GM12878 (cell line): ENCODE results near the gene TOMM40. TPM values are rescaled to one million over a fixed set of nuclear protein-coding genes. Genes with fewer than 3 reads are reported as not detected.

Source experiments
- ATAC-seq: fragments of 200-7000 bp; cut with Tn5 transposase; 3 replicates; pipeline ENCODE4 v1.9.1; 2020; ENCODE audit warnings: mild to moderate bottlenecking, moderate library complexity
- BruUV-seq: library from RNA; stranded (reverse); fragments of 400-500 nt; replicated peaks from 2 replicates; lab custom pipeline; 2021; lab: Mats Ljungman, UMichigan
- CTCF ChIA-PET: fragments of 300-600 bp; sonication (Branson Sonifier 250); formaldehyde crosslinking; extraction: SDS; loops from one replicate; lab custom pipeline; 2021; ENCODE audit warnings: inconsistent platforms; lab: Yijun Ruan, JAX
- POLR2A ChIA-PET: fragments of 350-600 bp; formaldehyde crosslinking; extraction: SDS; loops from one replicate; lab custom pipeline; 2021; ENCODE audit warnings: inconsistent platforms; lab: Charles Lee
- RAD21 ChIA-PET: fragments of 300-600 bp; sonication (Branson Sonifier 250); formaldehyde crosslinking; loops from one replicate; lab custom pipeline; 2023; ENCODE audit warnings: antibody characterized with exemption; ENCODE audit not compliant: unreplicated experiment; lab: Charles Lee
- SMC1A ChIA-PET: fragments of 300-600 bp; sonication (Branson Sonifier 250); formaldehyde crosslinking; loops from one replicate; lab custom pipeline; 2023; ENCODE audit not compliant: unreplicated experiment, uncharacterized antibody; lab: Charles Lee
- DNase-seq: peaks from one replicate; pipeline ENCODE4 v3.0.0-alpha.2; 2011; ENCODE audit warnings: low read depth, low spot score
- FAIRE-seq: peaks from 3 replicates; lab custom pipeline; 2011; peaks lifted over from hg19 to GRCh38; lab: Jason Lieb, UNC
- H2AFZ ChIP-seq: 2 replicates; pipeline ENCODE4 v1.6.0; 2011; ENCODE audit warnings: low read depth, low read length, control low read depth; ENCODE audit not compliant: control insufficient read depth
- H3K27ac ChIP-seq: 2 replicates; pipeline ENCODE4 v1.5.1; 2011; ENCODE audit warnings: control low read depth; ENCODE audit not compliant: control insufficient read depth, insufficient read depth
- H3K27me3 ChIP-seq, 2 experiments: replicated peaks in 1 of 2; 2 replicates each; pipeline versions ENCODE4 v1.6.0 to v1.6.1; 2011; ENCODE audit warnings: low read length in 1 of 2; ENCODE audit not compliant: control insufficient read depth in 2 of 2, insufficient read depth in 2 of 2
- H3K36me3 ChIP-seq, 2 experiments: 2 replicates each; pipeline ENCODE4 v1.5.1; 2011; ENCODE audit warnings: low read length in 1 of 2; ENCODE audit not compliant: control insufficient read depth in 2 of 2, insufficient read depth in 2 of 2
- H3K4me1 ChIP-seq: 2 replicates; pipeline ENCODE4 v1.6.1; 2011; ENCODE audit warnings: mild to moderate bottlenecking, low read length, moderate library complexity, mixed read lengths; ENCODE audit not compliant: control insufficient read depth, insufficient read depth
- H3K4me2 ChIP-seq: 2 replicates; pipeline ENCODE4 v1.6.0; 2011; ENCODE audit warnings: control low read depth; ENCODE audit not compliant: control insufficient read depth, insufficient read depth
- H3K4me3 ChIP-seq: fragments of 200-600 bp; sonication (generic); 2 replicates; pipeline ENCODE4 v1.5.1; 2016
- H3K79me2 ChIP-seq: 2 replicates; pipeline ENCODE4 v1.6.0; 2011; ENCODE audit warnings: low read length; ENCODE audit not compliant: control insufficient read depth, insufficient read depth
- H3K9ac ChIP-seq: 2 replicates; pipeline ENCODE4 v1.8.0; 2011; ENCODE audit warnings: low read length, control low read depth, mixed read lengths; ENCODE audit not compliant: control insufficient read depth, insufficient read depth
- H3K9me3 ChIP-seq: replicated peaks from 3 replicates; pipeline ENCODE4 v1.5.1; 2011; ENCODE audit warnings: mild to moderate bottlenecking, low read length; ENCODE audit not compliant: control insufficient read depth, insufficient read depth
- H4K20me1 ChIP-seq: 2 replicates; pipeline ENCODE4 v1.6.0; 2011; ENCODE audit not compliant: control insufficient read depth, insufficient read depth
- CEBPB ChIP-seq, 2 experiments: fragments of 150-350 bp in 1 of 2; IDR thresholded peaks; 2 replicates each; pipeline ENCODE4 v1.6.1; 2012 to 2014; ENCODE audit warnings: low read depth in 2 of 2, low read length in 2 of 2, borderline replicate concordance in 1 of 2, inconsistent platforms in 1 of 2
- YY1 ChIP-seq: IDR thresholded peaks from 2 replicates; pipeline ENCODE4 v1.6.1; 2011; ENCODE audit warnings: low read depth, mild to moderate bottlenecking, low read length
- ZNF24 ChIP-seq: fragments of 450-650 bp; IDR thresholded peaks from 2 replicates; pipeline ENCODE4 v1.6.1; 2017; ENCODE audit warnings: antibody characterized with exemption, mild to moderate bottlenecking
- ZSCAN29 ChIP-seq: fragments of 450-650 bp; IDR thresholded peaks from 2 replicates; pipeline ENCODE4 v1.6.1; 2017; ENCODE audit warnings: mild to moderate bottlenecking, moderate library complexity
- WGBS: methylation state at CpG from one replicate; pipeline ENCODE4 v1.1.6; 2016; ENCODE audit warnings: low lambda C conversion rate; ENCODE audit not compliant: insufficient replicate concordance, insufficient coverage; ENCODE audit errors: missing lambda C conversion rate; 5-methylcytosine and 5-hydroxymethylcytosine counted together
- in situ Hi-C: fragments of 300-500 bp; cut with MboI; formaldehyde crosslinking; loops from 9 replicates; pipeline ENCODE4 v1.14.3; 2018; ENCODE audit warnings: mixed read lengths
- intact Hi-C: fragments of 100-400 bp; cut with micrococcal nuclease; formaldehyde crosslinking; loops from one replicate; pipeline ENCODE4 v1.14.2; 2022; ENCODE audit not compliant: unreplicated experiment
- polyA plus RNA-seq, 11 experiments: library from polyadenylated mRNA; depleted of rRNA in 4 of 11; unstranded in 6 of 11; stranded (reverse) in 5 of 11; fragments of >200 nt; fragmentation: Nextera tagmentation in 4 of 11; fragmentation: Illumina TruSeq in 1 of 11; extraction: Ambion mirVana in 4 of 11; extraction: Trizol in 1 of 11; gene quantifications; 1 replicate in 1 of 11; 2 replicates in 10 of 11; pipeline versions ENCODE4 v1.2.1 to v1.2.3, GENCODE V29; 2011 to 2016; ENCODE audit warnings: inconsistent platforms in 2 of 11, missing spikeins in 2 of 11, low read depth in 1 of 11
- total RNA-seq, 4 experiments: library from RNA; depleted of rRNA in 3 of 4; stranded (reverse); fragments of >200 nt in 3 of 4; fragmentation: Illumina TruSeq in 1 of 4; extraction: Trizol in 1 of 4; gene quantifications; 2 replicates each; pipeline versions ENCODE4 v1.2.1 to v1.2.3, GENCODE V29; 2013 to 2021
- TF ChIP-seq, protein P1 (sequence below): fragments of 450-650 bp; formaldehyde crosslinking; IDR thresholded peaks from 2 replicates; pipeline ENCODE4 v1.4.0; 2020; ENCODE audit warnings: mild to moderate bottlenecking, moderate library complexity
- TF ChIP-seq, protein P2 (sequence below): fragments of 450-650 bp; IDR thresholded peaks from 2 replicates; pipeline ENCODE4 v1.6.1; 2017; ENCODE audit warnings: antibody characterized with exemption, mild to moderate bottlenecking, moderate library complexity
- TF ChIP-seq, protein P3 (sequence below): IDR thresholded peaks from 2 replicates; pipeline ENCODE4 v1.6.1; 2011; ENCODE audit warnings: borderline replicate concordance, low read depth, mild to moderate bottlenecking, moderate library complexity, low read length; ENCODE audit not compliant: insufficient read depth, poor library complexity, severe bottlenecking
- TF ChIP-seq, protein P4 (sequence below): IDR thresholded peaks from 2 replicates; pipeline ENCODE4 v1.6.1; 2012; ENCODE audit warnings: improper control_type of control experiment, low read depth, low read length; ENCODE audit not compliant: insufficient replicate concordance

TOMM40 gene
- total and polyA plus RNA-seq, 10 of the 15 experiments (the other 5 are each of a cell fraction or from before 2014, with no cell fraction given), result 0.85 to 221 (median 99.9) TPM

DNA sequence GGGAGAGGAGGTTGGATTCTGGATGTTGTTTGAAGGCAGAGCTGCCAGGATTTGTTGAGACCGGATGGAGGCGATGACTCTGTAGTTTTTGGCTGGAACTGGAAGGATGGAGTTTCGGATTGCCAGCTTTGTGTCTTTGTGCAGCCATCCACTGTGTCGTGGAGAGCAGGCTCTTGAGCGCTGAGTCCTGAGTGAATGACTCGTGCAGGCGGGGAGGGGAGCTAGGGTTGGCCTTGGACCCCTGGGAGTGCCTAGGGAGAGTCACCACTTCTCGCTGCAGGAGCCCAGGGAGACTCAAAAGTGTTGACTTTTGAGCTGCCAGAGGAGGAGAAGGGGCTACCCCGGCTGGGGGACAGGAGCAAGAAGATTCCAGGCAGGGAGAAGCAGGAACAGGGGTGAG, 3.9 kb downstream of the TOMM40 start (continued):
- TF ChIP-seq, protein P1, sequence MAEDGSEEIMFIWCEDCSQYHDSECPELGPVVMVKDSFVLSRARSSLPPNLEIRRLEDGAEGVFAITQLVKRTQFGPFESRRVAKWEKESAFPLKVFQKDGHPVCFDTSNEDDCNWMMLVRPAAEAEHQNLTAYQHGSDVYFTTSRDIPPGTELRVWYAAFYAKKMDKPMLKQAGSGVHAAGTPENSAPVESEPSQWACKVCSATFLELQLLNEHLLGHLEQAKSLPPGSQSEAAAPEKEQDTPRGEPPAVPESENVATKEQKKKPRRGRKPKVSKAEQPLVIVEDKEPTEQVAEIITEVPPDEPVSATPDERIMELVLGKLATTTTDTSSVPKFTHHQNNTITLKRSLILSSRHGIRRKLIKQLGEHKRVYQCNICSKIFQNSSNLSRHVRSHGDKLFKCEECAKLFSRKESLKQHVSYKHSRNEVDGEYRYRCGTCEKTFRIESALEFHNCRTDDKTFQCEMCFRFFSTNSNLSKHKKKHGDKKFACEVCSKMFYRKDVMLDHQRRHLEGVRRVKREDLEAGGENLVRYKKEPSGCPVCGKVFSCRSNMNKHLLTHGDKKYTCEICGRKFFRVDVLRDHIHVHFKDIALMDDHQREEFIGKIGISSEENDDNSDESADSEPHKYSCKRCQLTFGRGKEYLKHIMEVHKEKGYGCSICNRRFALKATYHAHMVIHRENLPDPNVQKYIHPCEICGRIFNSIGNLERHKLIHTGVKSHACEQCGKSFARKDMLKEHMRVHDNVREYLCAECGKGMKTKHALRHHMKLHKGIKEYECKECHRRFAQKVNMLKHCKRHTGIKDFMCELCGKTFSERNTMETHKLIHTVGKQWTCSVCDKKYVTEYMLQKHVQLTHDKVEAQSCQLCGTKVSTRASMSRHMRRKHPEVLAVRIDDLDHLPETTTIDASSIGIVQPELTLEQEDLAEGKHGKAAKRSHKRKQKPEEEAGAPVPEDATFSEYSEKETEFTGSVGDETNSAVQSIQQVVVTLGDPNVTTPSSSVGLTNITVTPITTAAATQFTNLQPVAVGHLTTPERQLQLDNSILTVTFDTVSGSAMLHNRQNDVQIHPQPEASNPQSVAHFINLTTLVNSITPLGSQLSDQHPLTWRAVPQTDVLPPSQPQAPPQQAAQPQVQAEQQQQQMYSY (CRISPR knock-in tag), result no peak
- TF ChIP-seq ZNF24, result no peak
- TF ChIP-seq ZSCAN29, result no peak
- TF ChIP-seq, protein P2, sequence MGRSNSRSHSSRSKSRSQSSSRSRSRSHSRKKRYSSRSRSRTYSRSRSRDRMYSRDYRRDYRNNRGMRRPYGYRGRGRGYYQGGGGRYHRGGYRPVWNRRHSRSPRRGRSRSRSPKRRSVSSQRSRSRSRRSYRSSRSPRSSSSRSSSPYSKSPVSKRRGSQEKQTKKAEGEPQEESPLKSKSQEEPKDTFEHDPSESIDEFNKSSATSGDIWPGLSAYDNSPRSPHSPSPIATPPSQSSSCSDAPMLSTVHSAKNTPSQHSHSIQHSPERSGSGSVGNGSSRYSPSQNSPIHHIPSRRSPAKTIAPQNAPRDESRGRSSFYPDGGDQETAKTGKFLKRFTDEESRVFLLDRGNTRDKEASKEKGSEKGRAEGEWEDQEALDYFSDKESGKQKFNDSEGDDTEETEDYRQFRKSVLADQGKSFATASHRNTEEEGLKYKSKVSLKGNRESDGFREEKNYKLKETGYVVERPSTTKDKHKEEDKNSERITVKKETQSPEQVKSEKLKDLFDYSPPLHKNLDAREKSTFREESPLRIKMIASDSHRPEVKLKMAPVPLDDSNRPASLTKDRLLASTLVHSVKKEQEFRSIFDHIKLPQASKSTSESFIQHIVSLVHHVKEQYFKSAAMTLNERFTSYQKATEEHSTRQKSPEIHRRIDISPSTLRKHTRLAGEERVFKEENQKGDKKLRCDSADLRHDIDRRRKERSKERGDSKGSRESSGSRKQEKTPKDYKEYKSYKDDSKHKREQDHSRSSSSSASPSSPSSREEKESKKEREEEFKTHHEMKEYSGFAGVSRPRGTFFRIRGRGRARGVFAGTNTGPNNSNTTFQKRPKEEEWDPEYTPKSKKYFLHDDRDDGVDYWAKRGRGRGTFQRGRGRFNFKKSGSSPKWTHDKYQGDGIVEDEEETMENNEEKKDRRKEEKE, result no peak

DNA sequence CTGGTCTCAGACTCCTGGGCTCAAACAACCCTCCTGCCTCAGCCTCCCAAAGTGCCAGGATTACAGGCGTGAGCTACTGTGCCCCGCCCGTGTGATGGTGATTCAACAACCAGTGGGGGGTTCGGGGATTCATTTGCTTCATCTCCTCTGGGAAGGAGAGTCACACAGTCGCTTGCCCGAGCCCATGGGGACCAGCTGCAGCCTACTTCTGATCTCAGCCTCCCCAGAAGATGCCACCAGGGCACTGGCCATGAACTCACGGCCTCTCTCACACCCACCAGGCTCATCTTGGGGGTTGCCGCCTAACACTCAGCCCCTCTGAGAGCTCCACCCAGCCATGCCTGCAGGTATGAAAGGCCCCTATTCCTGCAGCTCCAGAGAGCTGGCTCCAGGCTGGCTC, 6.8 kb downstream of the TOMM40 start:
- ATAC-seq, result no peak
- Histone ChIP-seq H3K36me3 (peaks cover 13 to 39% of the 10 kb centered on the region in 2 experiments; a peak in 3 of 4 replicates), H3K79me2 (peaks cover 13% of the 10 kb centered on the region), H2AFZ (no peak overlapping the region), H3K27ac (no peak overlapping the region), H3K4me1 (peaks cover 2% of the 10 kb centered on the region), H3K4me2 (no peak overlapping the region), H3K9ac (no peak overlapping the region), H3K9me3 (no peaks in the 10 kb centered on the region), H3K27me3 (no peaks in the 10 kb centered on the region), H4K20me1 (no peaks in the 10 kb centered on the region), H3K4me3 (no peak overlapping the region)
- no peak for FAIRE-seq
- RAD21 ChIA-PET, result no interaction called here
- no peak for DNase-seq
- CTCF ChIA-PET, result interaction anchor here (0.7 kb wide), 1 partner anchor 429 kb away, joined by 3 read pairs; no protein-coding TSS in a partner anchor
- POLR2A ChIA-PET, result interaction anchor here (0.6 kb wide), 1 partner anchor 33 kb away, joined by 3 read pairs; no protein-coding TSS in a partner anchor
- in situ Hi-C loops, result no loop called here
- intact Hi-C loops, result no loop called here
- no TSS peak for BruUV-seq
- 77% methylated on average over 8 of the region's 8 CpGs for WGBS
- SMC1A ChIA-PET, result no interaction called here
- TF ChIP-seq CEBPB (IDR thresholded peaks at IDR 0.05; ENCODE audit: borderline replicate concordance in 1 of 2, low read depth in 2 of 2, low read length in 2 of 2) (no peak), YY1 (no peak)
- TF ChIP-seq, protein P3, sequence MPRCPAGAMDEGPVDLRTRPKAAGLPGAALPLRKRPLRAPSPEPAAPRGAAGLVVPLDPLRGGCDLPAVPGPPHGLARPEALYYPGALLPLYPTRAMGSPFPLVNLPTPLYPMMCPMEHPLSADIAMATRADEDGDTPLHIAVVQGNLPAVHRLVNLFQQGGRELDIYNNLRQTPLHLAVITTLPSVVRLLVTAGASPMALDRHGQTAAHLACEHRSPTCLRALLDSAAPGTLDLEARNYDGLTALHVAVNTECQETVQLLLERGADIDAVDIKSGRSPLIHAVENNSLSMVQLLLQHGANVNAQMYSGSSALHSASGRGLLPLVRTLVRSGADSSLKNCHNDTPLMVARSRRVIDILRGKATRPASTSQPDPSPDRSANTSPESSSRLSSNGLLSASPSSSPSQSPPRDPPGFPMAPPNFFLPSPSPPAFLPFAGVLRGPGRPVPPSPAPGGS, result no peak
- TF ChIP-seq, protein P4, sequence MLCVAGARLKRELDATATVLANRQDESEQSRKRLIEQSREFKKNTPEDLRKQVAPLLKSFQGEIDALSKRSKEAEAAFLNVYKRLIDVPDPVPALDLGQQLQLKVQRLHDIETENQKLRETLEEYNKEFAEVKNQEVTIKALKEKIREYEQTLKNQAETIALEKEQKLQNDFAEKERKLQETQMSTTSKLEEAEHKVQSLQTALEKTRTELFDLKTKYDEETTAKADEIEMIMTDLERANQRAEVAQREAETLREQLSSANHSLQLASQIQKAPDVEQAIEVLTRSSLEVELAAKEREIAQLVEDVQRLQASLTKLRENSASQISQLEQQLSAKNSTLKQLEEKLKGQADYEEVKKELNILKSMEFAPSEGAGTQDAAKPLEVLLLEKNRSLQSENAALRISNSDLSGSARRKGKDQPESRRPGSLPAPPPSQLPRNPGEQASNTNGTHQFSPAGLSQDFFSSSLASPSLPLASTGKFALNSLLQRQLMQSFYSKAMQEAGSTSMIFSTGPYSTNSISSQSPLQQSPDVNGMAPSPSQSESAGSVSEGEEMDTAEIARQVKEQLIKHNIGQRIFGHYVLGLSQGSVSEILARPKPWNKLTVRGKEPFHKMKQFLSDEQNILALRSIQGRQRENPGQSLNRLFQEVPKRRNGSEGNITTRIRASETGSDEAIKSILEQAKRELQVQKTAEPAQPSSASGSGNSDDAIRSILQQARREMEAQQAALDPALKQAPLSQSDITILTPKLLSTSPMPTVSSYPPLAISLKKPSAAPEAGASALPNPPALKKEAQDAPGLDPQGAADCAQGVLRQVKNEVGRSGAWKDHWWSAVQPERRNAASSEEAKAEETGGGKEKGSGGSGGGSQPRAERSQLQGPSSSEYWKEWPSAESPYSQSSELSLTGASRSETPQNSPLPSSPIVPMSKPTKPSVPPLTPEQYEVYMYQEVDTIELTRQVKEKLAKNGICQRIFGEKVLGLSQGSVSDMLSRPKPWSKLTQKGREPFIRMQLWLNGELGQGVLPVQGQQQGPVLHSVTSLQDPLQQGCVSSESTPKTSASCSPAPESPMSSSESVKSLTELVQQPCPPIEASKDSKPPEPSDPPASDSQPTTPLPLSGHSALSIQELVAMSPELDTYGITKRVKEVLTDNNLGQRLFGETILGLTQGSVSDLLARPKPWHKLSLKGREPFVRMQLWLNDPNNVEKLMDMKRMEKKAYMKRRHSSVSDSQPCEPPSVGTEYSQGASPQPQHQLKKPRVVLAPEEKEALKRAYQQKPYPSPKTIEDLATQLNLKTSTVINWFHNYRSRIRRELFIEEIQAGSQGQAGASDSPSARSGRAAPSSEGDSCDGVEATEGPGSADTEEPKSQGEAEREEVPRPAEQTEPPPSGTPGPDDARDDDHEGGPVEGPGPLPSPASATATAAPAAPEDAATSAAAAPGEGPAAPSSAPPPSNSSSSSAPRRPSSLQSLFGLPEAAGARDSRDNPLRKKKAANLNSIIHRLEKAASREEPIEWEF, result no peak
